Measurements from ENCODE around the gene POU2AF3. TPM values are rescaled to one million over a fixed set of nuclear protein-coding genes. Genes with fewer than 3 reads are reported as not detected.
"Not testable (repeated sequence)": the region's sequence is repeated elsewhere in the genome, so short reads cannot be mapped to it uniquely, and the experiment has no call there.

POU2AF3 gene
- total RNA-seq, 1 experiment from 2014 or later, result not detected

DNA sequence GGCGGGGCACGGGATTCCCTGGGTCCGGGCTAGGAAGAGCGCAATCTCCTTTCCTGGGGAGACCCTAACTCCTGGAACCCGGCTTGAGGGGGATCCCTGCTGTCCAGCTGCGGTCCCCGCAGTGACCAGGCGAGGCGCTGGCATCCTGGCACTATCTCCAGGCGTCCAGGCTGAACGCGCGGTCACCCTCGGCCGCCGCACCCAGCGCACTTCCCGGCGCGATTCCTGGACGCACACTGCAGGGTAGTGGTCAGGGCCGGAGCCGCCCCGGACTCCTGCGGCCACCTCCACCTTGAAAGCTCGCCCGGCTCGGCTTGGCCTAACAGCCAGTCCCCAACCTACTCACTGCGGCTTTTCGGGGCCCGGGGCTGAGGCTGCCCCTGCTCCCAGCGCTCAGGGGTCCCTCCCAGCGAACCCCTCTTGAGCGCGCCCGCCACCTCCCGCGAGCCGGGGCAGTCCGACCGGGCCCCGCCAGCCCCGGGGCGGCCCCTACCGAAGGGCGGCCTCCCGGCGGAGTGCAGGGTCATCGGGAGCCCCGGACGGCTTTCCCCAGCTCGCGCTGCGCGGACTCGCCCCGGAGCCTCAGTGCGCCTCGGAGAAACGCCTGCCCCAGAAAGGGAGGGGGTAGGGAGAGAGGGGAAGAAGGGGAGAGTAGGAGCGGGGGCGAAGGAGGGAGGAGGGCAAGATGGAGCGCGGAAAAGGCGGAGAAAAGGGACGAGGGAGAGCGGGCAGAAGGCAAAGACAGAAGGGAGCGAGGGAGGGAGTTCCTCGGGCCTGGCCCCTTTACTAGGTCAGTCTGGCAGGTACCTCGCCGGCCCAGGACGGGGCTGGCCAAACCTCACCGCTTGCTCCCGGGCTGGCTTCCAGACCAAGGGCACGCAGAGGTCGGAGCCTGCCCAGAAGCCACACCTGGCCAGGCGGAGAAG lies 1.0 kb downstream of the POU2AF3 start:
- in situ Hi-C loops (cut with HindIII; ENCODE audit: low sequenced_read_pairs), result no loop called here
- peak; percentile 39 for DNase-seq (ENCODE audit: low spot score)

DNA sequence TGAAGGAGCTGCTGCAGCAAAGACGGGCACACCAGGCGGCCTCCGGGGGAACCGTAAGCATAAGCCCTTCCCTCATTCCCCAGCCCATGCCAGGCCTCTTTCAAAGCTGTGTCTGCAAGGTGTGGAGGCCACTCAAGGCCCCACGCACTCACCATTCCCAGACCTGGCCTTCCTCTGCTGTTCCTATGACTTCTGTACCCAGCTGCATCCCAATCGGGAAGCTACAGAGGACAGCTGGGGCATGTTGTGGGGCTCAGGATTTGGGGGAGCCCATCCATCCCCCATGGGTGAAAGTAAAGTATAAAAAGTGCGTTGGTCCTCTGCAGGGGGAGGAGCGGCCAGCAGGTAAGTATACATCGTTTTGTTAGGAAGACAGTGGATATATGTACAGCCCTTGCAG lies 2.2 kb downstream of the POU2AF3 start:
- no peak for DNase-seq (ENCODE audit: low spot score)
- in situ Hi-C loops (cut with HindIII; ENCODE audit: low sequenced_read_pairs), result no loop called here

DNA sequence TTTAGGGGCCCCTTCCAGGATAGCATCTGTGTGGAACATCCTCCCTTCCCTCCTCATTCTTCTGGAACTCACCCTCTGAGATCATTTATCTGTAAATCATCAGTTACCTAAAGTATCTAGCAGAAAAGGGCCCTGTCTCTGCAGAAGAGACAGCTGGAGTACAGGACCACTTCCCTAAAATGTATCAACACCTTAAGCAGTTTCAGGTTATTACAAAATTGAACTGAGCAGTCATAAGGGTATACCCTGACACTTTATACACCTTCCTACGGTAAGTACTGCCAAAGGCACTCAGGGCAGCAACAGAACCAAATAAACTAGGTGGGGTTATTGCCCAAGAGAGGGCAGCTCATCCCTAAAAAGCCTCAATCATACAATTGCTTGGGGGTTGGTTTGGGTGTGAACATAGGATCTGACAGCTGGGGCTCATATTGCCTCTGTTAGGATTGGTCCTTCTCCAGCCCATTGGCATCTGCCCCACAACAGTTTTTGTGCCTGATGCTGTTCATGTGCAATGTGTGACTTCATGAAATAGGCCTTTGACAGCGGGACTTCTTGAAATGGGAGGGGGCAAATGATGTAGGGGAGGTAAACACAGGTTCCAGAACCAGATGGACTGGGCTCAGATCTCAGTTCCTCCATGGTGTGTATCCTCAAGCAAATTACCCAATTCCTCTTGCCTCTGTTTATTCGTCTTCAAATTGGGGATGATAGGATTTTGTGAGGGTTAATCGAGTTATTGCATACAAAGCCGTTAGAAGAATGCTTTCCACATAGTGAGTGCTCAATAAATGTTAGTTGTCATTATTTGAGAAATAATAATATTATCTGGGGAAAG lies 2.9 kb downstream of the POU2AF3 start:
- in situ Hi-C loops (cut with HindIII; ENCODE audit: low sequenced_read_pairs), result no loop called here
- no peak for DNase-seq (ENCODE audit: low spot score)

DNA sequence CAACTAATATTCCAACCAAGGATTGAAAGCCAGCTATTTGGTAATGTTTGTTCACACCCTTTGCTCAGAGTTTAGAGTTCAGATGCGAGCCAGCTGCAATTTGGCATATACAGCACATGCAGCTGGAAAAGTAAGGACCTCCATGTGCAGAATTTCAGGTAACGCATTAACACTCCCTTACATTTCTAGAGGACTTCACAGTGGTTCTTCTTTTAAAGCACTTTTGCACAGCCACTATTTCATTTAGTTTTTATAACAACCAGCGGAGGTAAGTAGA lies 3.4 kb downstream of the POU2AF3 start:
- in situ Hi-C loops (cut with HindIII; ENCODE audit: low sequenced_read_pairs), result no loop called here
- DNase-seq (ENCODE audit: low spot score), result no peak

DNA sequence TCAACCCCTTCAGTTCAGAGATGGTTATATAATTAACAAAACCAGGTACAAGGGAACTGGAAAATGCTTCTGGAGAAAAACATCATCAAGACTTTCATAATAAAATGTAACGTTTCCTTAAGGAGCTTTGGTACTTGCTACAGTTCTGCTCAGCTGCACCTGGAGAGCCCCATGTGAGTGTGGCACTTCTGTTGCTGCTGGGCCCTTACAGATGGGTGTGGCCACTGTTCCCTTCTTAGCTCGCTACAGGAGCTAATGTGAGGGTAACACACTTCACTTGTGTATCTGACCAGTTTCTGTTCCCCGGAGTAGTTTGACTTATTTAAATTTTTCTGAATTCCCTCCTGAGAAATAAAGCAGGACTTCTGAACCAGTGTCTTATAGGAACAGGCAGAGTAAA lies 4.0 kb downstream of the POU2AF3 start:
- no peak for DNase-seq (ENCODE audit: low spot score)
- in situ Hi-C loops (cut with HindIII; ENCODE audit: low sequenced_read_pairs), result no loop called here

DNA sequence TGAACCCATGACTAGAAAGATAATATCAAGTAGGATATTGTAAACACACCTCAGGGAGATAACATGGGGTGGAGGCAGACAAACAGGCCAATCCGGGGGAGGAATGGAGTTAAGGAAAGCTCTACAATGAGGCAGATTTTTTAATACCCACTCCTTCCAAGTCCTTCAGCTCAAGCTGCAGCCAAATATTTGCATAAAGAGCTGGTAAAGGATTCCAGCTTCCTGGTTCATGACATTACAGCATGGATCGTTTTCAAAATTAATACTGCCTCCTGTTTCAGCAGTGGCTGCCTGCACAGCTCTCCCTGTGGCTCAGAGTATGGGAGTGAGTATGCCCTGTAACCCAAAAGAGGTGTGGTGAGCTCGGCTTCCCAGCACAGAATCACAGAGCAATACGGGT lies 5.1 kb downstream of the POU2AF3 start:
- DNase-seq (ENCODE audit: low spot score), result no peak

DNA sequence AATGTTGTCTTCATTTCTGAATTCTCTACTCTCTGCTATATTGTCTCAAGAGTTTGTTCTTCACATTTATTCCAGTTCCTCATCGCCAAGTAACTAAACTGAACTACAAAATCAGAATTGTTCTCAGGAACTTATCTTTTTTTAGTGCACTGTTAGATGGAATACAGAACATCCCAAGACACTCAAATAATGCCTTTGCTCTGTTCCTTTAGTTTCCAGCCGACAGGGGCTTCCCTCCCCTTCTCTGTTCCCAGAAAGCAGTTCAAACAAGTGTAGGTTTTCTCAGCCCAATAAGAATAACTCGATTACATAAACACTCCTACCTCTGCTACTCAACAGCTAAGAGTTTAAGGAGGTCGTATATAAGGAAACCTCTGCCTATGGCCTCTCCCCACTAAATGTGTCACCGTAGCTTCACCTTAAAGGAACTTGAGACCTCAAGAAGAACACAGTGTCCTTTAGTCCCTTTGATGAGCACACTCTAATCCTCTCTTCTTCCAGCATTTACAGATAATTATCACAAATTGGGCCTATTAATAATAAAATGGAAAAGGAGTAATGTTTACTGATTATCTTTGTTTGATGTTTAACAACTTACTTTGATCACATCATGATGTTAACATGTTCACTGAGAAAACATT lies 6.9 kb downstream of the POU2AF3 start:
- in situ Hi-C loops (cut with HindIII; ENCODE audit: low sequenced_read_pairs), result no loop called here
- DNase-seq (ENCODE audit: low spot score), result no peak

More for the DNA sequence above, 5.1 kb downstream of the POU2AF3 start:
- in situ Hi-C loops (cut with HindIII; ENCODE audit: low sequenced_read_pairs), result no loop called here

DNA sequence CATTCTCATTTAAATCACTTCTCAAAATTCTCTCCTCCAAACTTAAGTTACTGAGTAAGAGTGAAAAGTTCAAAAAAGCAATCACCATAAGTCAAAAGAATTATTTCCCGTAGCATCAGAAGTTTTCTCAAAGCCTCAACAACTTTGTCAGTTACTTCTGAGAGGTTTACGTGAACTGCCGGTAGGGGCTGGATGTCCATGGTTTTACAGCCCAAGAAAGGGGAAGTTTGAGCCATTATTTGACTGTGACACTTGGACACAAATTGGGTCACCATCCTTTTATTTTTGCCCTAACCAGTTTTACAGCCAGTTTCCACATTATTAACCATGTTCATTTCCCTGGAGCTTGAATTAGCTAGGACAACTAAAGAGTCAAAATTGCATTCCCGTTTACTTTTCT lies 7.5 kb downstream of the POU2AF3 start:
- in situ Hi-C loops (cut with HindIII; ENCODE audit: low sequenced_read_pairs), result no loop called here
- DNase-seq (ENCODE audit: low spot score), result no peak

DNA sequence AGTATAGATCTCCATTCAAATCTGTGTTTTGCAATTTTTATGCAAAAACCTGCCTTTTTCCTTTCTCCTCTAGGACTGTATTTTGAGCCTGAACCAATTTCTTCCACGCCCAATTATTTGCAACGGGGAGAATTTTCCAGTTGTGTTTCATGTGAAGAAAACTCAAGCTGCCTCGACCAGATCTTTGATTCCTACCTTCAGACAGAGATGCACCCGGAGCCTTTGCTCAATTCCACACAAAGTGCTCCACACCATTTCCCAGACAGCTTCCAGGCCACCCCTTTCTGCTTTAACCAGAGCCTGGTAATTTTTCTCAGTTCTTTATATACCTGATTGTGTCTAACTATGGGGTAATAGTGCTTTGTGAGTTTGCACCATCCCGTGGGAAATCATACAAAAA lies 8.0 kb downstream of the POU2AF3 start:
- in situ Hi-C loops (cut with HindIII; ENCODE audit: low sequenced_read_pairs), result no loop called here

DNA sequence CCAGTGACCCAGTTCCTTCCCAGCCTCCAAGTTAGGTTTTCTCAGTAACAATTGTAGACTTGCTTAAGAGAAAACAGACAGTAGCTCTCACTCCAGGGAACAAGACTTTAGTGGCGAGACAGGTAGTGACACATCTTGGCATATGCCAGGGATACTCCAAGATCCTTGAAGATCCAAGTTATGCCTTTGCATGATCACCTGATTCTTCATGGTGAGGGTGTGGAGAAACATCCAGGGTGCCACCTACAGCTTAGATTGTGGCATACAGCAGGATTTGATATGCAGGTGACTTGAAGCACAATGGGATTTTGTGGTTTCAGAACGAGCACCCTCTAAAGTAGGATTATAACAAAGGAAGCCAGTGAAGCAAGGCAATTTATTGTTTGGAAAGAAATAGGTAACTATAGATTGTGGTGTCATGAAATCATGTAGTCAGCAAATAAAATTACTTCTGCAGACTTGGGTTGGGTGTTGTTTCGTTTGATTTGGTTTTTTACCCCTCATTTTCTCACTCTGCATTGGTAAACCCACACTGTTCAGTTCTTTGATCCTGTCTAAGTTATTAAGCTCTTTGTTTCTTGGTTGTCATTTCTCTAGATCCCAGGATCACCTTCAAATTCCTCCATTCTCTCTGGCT lies 9.2 kb downstream of the POU2AF3 start:
- in situ Hi-C loops (cut with HindIII; ENCODE audit: low sequenced_read_pairs), result no loop called here
- no peak for DNase-seq (ENCODE audit: low spot score)

More for the DNA sequence above, 8.0 kb downstream of the POU2AF3 start:
- DNase-seq (ENCODE audit: low spot score), result no peak

DNA sequence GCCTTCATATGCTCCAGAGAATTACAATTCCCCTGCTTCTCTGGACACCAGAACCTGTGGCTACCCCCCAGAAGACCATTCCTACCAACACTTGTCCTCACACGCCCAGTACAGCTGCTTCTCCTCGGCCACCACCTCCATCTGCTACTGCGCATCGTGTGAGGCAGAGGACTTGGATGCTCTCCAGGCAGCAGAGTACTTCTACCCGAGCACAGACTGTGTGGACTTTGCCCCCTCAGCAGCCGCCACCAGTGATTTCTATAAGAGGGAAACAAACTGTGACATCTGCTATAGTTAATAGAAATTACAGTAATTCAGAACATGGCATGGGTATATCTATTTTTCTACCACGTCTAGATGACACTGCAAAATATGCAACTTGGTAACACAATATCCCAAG lies 9.8 kb downstream of the POU2AF3 start:
- in situ Hi-C loops (cut with HindIII; ENCODE audit: low sequenced_read_pairs), result no loop called here
- no peak for DNase-seq (ENCODE audit: low spot score)

DNA sequence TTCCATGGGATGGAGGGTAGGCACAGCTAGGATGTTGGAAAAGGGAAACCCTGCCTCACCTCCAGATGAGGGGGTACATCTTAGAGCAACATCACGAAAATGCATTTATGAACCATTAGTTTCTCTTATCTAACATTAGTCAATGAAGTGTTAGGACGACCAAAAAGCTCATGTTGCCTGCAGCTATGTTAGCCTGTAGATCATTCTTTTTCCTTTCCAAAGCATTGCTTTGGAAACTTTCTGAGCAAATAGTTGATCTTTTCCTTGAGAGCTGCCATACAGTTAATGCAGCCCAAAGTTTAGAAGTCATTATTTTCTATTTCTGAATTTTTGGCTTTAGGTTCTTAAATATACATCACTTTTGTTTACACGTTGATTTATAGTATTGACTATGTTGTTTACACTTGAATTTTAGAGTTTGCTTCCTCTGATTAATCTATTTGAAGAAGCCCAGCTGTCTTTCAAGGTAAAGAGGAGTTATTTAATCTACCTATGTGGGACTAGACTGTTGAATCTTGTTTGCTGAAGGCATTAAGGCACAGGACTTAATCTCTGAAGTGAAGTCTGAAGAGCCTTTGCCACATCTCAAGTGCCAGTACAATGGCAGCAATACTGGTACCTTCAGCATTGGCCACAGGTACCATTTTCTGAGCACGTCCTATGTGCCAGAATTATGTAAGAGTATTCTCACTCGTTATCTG lies 11.0 kb downstream of the POU2AF3 start:
- no peak for DNase-seq (ENCODE audit: low spot score)
- in situ Hi-C loops (cut with HindIII; ENCODE audit: low sequenced_read_pairs), result no loop called here

DNA sequence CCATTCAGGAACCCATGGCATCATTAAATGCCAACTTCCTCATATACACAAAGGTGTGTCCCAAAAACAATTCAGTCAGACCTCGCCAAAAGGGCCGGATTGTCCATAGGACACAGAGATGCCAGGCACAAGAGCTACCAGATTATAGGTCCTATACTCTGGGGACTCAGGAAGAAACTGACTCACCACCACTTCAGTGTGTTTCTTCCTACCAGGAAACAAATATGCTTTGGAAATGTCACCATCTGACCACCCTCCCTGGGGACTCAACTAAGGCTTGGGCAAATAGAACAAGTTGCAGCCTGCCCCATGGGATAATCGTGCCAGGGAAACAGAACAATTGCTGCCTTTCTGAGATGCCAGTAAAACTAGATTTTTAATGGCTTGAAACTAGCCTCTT lies 11.7 kb downstream of the POU2AF3 start:
- in situ Hi-C loops (cut with HindIII; ENCODE audit: low sequenced_read_pairs), result no loop called here
- DNase-seq (ENCODE audit: low spot score), result no peak

DNA sequence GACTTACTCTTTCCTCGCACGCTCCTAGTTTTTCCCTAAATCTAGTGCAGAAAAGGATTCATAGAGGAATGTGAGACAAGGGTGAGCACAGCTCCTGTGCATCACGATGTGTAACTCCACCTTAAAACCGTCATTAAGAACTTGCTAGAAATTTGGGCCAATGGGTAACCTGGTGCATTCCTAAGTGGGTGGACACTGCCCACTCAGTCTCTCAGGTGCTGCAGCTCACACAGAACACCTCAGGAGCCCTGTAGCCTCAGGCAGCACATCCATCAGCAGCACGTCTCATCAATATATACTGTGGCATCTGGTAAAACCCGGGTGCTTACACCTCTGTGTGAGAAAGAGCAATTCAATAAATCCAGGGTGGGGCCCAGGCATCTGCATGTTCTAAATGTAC lies 12.4 kb downstream of the POU2AF3 start:
- DNase-seq (ENCODE audit: low spot score), result no peak
- in situ Hi-C loops (cut with HindIII; ENCODE audit: low sequenced_read_pairs), result no loop called here

DNA sequence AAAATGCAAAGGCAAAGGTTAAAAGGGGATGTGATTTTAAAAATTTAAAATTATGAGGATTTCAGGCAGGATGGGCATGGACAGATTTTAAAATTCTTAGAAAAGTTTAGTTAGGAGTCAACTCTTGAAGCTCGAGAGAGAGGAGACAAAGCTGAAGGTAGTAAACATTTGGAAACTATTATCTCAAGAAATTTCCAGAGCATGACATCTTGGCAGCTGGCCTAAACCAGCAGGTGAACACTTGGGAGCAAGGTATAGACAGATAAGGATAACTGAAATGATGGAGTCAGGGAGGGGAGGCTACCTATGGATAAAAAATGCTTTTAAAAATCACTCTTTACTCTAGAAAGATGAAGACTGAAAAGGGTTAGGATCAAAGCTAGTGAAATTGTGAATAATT lies 13.7 kb downstream of the POU2AF3 start:
- no peak for DNase-seq (ENCODE audit: low spot score)
- in situ Hi-C loops (cut with HindIII; ENCODE audit: low sequenced_read_pairs), result no loop called here

DNA sequence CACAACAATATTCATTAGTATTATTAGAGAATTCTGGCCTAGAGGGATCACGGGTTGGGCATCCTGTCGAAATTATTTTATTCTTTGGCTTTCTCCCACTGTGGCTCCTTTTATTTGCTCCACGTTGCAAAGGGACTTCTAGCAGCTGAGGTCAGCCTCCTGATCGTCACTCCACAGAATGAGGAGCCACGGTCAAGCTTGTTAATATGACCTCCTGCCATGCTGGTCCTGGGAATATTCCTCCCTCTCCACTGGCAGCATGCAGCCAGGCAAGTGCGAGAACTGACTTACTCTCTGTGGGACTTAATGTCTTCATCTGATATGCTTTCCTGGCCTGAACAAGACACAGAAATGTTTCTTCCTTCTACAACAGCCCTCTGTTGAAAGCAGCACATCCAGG lies 20.9 kb downstream of the POU2AF3 start:
- DNase-seq (ENCODE audit: low spot score), result no peak
- in situ Hi-C loops (cut with HindIII; ENCODE audit: low sequenced_read_pairs), result no loop called here

DNA sequence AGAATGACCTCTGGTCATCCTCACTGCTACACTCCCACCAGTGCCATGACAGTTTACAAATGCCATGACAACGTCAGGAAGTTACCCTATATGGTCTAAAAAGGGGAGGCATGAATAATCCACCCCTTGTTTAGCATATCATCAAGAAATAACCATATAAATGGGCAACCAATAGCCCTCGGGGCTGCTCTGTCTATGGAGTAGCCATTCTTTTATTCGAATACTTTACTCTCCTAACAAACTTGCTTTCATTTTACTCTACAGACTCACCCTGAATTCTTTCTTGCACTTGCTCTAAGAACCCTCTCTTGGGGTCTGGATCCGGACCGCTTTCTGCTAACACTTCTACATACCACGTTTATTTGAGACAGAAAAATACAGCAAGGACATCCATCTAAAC lies 21.9 kb downstream of the POU2AF3 start:
- DNase-seq (ENCODE audit: low spot score); in situ Hi-C loops (cut with HindIII; ENCODE audit: low sequenced_read_pairs): not testable (repeated sequence)

DNA sequence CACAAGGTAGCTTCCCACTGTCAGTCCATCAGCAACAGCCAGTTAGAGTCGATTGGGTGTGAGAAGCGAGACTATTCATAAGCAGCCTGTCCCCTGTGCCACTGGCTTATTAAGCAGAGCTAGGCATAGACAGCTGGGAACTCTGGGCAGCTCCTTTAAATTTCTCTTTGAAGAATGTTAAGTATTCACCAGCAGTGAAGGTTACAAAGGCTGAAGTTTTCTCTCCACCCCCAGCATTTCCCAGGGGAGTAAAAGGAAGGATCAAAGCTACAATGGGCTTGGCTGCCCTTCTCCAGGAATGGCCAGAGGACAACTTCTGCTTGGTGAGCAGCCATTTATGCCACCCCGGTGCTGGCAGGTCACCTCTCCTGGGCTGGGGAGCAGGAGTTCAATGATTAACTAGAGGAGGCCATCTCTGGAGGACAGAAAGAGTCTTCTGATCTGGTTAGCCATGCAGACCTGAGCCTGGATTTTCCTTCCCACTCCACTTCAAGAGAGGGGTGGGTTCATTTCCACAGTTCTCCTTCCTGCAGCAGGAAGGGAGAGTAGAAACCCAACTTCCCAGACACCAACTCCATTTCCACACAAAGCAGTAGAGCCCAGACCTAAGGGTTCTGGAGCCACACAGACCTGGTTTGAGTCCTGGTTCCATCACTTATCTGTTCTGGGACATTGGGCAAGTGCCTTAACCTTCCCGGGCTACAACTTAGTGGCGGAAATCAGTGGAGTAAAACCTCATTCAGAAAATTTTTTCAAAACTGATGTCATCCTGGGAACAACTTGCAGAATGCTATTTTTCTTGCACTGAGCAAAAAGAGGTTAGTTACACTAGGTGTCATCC lies 22.6 kb downstream of the POU2AF3 start:
- in situ Hi-C loops (cut with HindIII; ENCODE audit: low sequenced_read_pairs), result no loop called here
- no peak for DNase-seq (ENCODE audit: low spot score)
